Esophagus muscularis mucosa (tissue), 4 donors: ENCODE measurements around the gene ACOXL. TPM values are rescaled to one million over a fixed set of nuclear protein-coding genes. Genes with fewer than 3 reads are reported as not detected.

ENCODE experiments used
- DNase-seq: peaks from one replicate; pipeline ENCODE4 v3.0.0-alpha.2; 2017; ENCODE audit errors: extremely low spot score
- H3K27ac ChIP-seq, 4 donors: fragments of 200-600 bp; sonication (generic); replicated peaks in 1 of 4; 1 replicate in 3 of 4; 2 replicates in 1 of 4; pipeline ENCODE4 v1.5.1; 2016 to 2019; ENCODE audit warnings: mild to moderate bottlenecking in 1 of 4
- H3K27me3 ChIP-seq, 4 donors: fragments of 200-600 bp; sonication (generic); one replicate each; pipeline versions ENCODE4 v1.5.1 to v1.6.0; 2016 to 2019
- H3K36me3 ChIP-seq, 4 donors: fragments of 200-600 bp; sonication (generic); one replicate each; pipeline ENCODE4 v1.5.1; 2016 to 2019
- H3K4me1 ChIP-seq, 4 donors: fragments of 200-600 bp; sonication (generic); one replicate each; pipeline ENCODE4 v1.5.1; 2016 to 2019
- H3K4me3 ChIP-seq, 4 donors: fragments of 200-600 bp; sonication (generic); 1 replicate in 2 of 4; 2 replicates in 2 of 4; pipeline ENCODE4 v1.5.1; 2016 to 2019; ENCODE audit warnings: mild to moderate bottlenecking in 4 of 4, moderate library complexity in 1 of 4
- H3K9me3 ChIP-seq, 4 donors: fragments of 200-600 bp; sonication (generic); 1 replicate in 3 of 4; 2 replicates in 1 of 4; pipeline ENCODE4 v1.5.1; 2016 to 2019
- CTCF ChIP-seq, 3 experiments: fragments of 200-600 bp in 2 of 3; fragments of 450-650 bp in 1 of 3; sonication (generic) in 2 of 3; IDR thresholded peaks; one replicate each; pipeline ENCODE4 v1.5.1; 2017 to 2019; ENCODE audit warnings: antibody characterized with exemption in 3 of 3, mild to moderate bottlenecking in 2 of 3, moderate library complexity in 1 of 3
- EP300 ChIP-seq: sonication (generic); formaldehyde crosslinking; IDR thresholded peaks from one replicate; pipeline ENCODE4 v1.6.1; 2017; ENCODE audit warnings: antibody characterized with exemption
- POLR2A ChIP-seq: fragments of 450-650 bp; IDR thresholded peaks from one replicate; pipeline ENCODE4 v1.6.1; 2017; ENCODE audit warnings: antibody characterized with exemption, moderate library complexity, mild to moderate bottlenecking, low read depth
- POLR2AphosphoS5 ChIP-seq, 2 donors: sonication (generic); formaldehyde crosslinking; IDR thresholded peaks; one replicate each; pipeline ENCODE4 v1.6.1; 2017; ENCODE audit warnings: antibody characterized with exemption in 2 of 2
- WGBS: methylation state at CpG from one replicate; pipeline ENCODE4 v1.1.5; 2018; 5-methylcytosine and 5-hydroxymethylcytosine counted together
- intact Hi-C: fragments of 100-400 bp; cut with DNase I; formaldehyde crosslinking; loops from one replicate; pipeline ENCODE4 v1.15.1; 2023
- total RNA-seq, 4 donors: library from RNA; depleted of rRNA; stranded (reverse); fragments of >200 nt; gene quantifications; one replicate each; pipeline versions ENCODE4 v1.1.0 to v1.2.1, GENCODE V29; 2016

The ACOXL gene
- total RNA-seq, 4 donors from 2014 or later: not detected

DNA sequence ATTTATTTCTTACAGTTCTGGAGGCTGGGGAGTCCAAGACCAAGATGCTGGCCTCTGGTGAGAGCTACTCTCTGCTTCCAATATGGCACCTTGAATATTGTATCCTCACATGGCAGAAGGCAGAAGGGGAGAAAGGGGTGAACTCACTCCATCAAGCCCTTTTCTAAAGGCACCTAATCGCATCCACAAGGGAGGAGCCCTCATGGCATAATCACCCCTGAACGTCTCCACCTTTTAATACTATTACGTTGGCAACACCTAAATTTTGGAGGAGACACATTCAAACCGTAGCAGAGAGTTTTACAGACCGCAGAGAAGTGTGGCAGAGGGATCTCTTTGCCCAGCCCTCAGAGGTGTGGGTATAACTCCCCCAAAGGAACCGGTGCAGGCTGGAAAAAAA, 245.8 kb downstream of the ACOXL start:
- intact Hi-C loops: no loop called here
- Histone ChIP-seq H3K4me1 (peaks cover 0 to 3% (median 0%) of the 10 kb centered on the region in 4 donors), H3K27ac (no peak overlapping the region), H3K9me3 (no peaks in the 10 kb centered on the region), H3K4me3 (no peak overlapping the region), H3K36me3 (no peaks in the 10 kb centered on the region), H3K27me3 (no peaks in the 10 kb centered on the region)
- TF ChIP-seq CTCF (IDR thresholded peaks at IDR 0.05) (no peak), EP300 (no peak), POLR2A (no peak), POLR2AphosphoS5 (IDR thresholded peaks at IDR 0.05) (no peak)
- WGBS: 95% methylated on average over 6 of the region's 6 CpGs
- DNase-seq: peak; percentile 78

GRCh38 chr2:110978756-110979470, 246.5 kb downstream of the ACOXL start:
- H3K27me3 ChIP-seq: no peaks in the 10 kb centered on the region
- H3K4me1 ChIP-seq: peaks cover 0 to 3% (median 0%) of the 10 kb centered on the region in 4 donors
- TF ChIP-seq CTCF (IDR thresholded peaks at IDR 0.05) (no peak), POLR2AphosphoS5 (IDR thresholded peaks at IDR 0.05) (no peak), POLR2A (no peak), EP300 (no peak)
- WGBS: 88% methylated on average over 12 of the region's 12 CpGs
- no peak for DNase-seq
- H3K27ac ChIP-seq: no peak overlapping the region
- H3K9me3 ChIP-seq: no peaks in the 10 kb centered on the region
- H3K36me3 ChIP-seq: no peaks in the 10 kb centered on the region
- no peak overlapping the region for H3K4me3 ChIP-seq
- intact Hi-C loops: no loop called here

DNA sequence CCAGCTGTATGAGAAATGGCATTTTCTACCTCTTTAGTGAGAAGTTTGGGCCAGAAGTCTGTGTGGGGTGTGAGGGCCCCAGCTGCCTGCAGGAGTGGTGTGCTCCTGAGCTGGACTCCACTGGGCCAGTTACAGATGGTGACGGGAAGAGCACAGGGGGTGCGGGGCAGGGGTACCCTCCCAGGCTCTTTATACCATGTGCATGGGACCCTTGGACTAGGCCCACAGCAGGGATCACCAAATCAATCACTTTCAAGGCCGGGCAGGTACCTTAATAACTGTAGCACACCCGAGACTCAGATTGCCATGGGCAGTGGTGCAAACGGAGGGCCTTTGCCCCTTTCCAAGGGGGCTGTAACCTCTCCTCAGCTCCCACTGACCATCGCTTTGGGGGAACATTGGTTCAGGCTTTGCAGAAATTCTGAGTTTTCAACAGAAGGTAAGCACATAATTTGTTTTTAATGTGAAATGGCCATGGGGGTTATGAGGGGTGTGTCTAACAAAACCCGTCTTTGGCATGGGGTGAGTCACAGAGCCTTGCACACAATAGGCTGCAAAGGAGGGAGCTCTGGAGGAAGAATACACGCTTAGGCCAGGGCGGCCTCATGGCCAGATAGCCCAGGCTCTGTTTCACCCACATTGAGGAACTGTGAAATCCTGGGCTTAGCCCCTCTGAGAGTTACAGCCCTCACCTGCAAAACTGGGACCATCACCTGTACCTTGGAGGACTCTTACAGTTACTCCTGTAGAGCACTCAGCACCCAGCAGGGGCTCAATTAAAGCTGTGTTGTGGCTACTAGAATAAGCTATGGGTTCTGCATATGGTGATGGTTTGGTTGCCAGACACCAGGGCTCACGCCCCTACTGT, 247.3 kb downstream of the ACOXL start:
- intact Hi-C loops: no loop called here
- WGBS: 91% methylated on average over 8 of the region's 10 CpGs
- Histone ChIP-seq H3K4me1 (peaks cover 0 to 3% (median 0%) of the 10 kb centered on the region in 4 donors), H3K9me3 (no peaks in the 10 kb centered on the region), H3K27me3 (no peaks in the 10 kb centered on the region), H3K27ac (no peak overlapping the region), H3K36me3 (no peaks in the 10 kb centered on the region), H3K4me3 (no peak overlapping the region)
- TF ChIP-seq EP300: no peak
- TF ChIP-seq CTCF (IDR thresholded peaks at IDR 0.05): no peak
- TF ChIP-seq POLR2AphosphoS5 (IDR thresholded peaks at IDR 0.05): no peak
- TF ChIP-seq POLR2A: no peak
- DNase-seq: peak; percentile 75

DNA sequence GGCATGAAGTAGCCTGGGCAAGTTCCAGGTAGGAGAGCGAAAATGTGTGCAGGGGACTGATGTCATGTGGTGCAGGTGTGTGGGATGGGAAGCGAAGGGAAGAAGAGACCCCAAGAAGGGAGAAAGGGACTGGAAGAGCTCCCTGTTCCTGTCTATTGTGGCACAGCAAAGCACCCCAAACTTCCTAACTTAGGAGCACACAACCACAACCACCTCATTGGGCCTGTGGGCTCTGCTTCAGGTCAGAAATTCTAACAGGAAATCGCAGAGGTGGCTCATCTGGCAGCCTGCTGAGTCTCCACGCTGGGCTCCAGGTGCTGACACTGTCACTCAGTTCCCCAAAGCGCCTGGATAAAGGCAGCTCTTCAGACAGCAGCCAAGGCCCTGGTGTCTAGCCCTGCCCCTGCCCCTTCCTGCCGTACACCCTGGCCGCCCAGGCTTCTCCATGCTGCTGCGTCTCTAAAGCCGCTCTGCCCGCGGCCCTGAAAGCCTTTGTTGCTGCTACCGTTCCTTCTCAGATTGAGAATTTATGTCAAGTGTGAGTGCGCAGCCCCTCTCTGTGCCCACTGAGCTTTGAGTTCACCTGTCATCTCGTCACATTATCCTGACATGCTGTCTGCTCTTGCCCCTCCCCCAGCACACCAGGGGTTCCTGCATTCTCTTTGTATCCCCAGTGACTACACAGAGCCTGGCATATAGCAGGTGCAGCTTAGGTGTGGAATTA, 248.1 kb downstream of the ACOXL start:
- Histone ChIP-seq H3K27ac (no peak overlapping the region), H3K4me1 (peaks cover 0 to 3% (median 0%) of the 10 kb centered on the region in 4 donors), H3K4me3 (no peak overlapping the region), H3K9me3 (no peaks in the 10 kb centered on the region), H3K36me3 (no peaks in the 10 kb centered on the region), H3K27me3 (no peaks in the 10 kb centered on the region)
- DNase-seq: peak; percentile 91
- intact Hi-C loops: no loop called here
- TF ChIP-seq POLR2AphosphoS5 (IDR thresholded peaks at IDR 0.05): no peak
- no peak for TF ChIP-seq POLR2A
- TF ChIP-seq CTCF (IDR thresholded peaks at IDR 0.05): no peak
- no peak for TF ChIP-seq EP300
- 89% methylated on average over 14 of the region's 14 CpGs for WGBS
